ENCODE results near the gene HOXC10.

The HOXC10 gene

GRCh38 chr12:53984901-53985691 is at the start of gene HOXC10:
TSS of gene HOXC10 (plus strand) at chr12:53985146. CDS start at chr12:53985260, 114 bp downstream.
- no peak for DNase-seq (ENCODE audit: low read depth)
- peak; percentile 77 for TF ChIP-seq CTCF (IDR thresholded peaks at IDR 0.05; ENCODE audit: low read depth, low read length, missing control alignments)
- H3K4me3 ChIP-seq (ENCODE audit: low read depth, low read length), result no peak within 1 kb of the TSS

- no peak overlapping the region for H3K4me3 ChIP-seq (ENCODE audit: low read depth, low read length)
- DNase-seq (ENCODE audit: low read depth), result no peak
- TF ChIP-seq CTCF (IDR thresholded peaks at IDR 0.05; ENCODE audit: low read depth, low read length, missing control alignments), result no peak
Measured at GRCh38 chr12:53935383-53936341, 49.3 kb upstream of the HOXC10 start.

GRCh38 chr12:53937099-53937498 is 47.8 kb upstream of the HOXC10 start:
- no peak overlapping the region for H3K4me3 ChIP-seq (ENCODE audit: low read depth, low read length)
- DNase-seq (ENCODE audit: low read depth), result no peak
- no peak for TF ChIP-seq CTCF (IDR thresholded peaks at IDR 0.05; ENCODE audit: low read depth, low read length, missing control alignments)

- DNase-seq (ENCODE audit: low read depth), result no peak
- no peak overlapping the region for H3K4me3 ChIP-seq (ENCODE audit: low read depth, low read length)
- TF ChIP-seq CTCF (IDR thresholded peaks at IDR 0.05; ENCODE audit: low read depth, low read length, missing control alignments), result no peak
Measured at GRCh38 chr12:53937596-53938325, 47.2 kb upstream of the HOXC10 start.

GRCh38 chr12:53938326-53939140 is 46.4 kb upstream of the HOXC10 start, which contains the start of gene HOXC13:
TSS of gene HOXC13 (plus strand) at chr12:53938831. CDS start at chr12:53938907, 76 bp downstream.
- DNase-seq (ENCODE audit: low read depth), result no peak
- H3K4me3 ChIP-seq (ENCODE audit: low read depth, low read length), result no peak within 1 kb of the TSS
- no peak for TF ChIP-seq CTCF (IDR thresholded peaks at IDR 0.05; ENCODE audit: low read depth, low read length, missing control alignments)

Measured in GM12864 (cell line).